Dedifferentiated amniotic fluid mesenchymal stem cell (primary cell): Measurements from ENCODE around the gene LAD1.

Experiments
- DNase-seq: peaks from one replicate; pipeline ENCODE4 v3.0.0-alpha.2; 2016; ENCODE audit errors: extremely low spot score

Gene LAD1

GRCh38 chr1:201419256-201419655 is 20.1 kb upstream of the LAD1 start:
- no peak for DNase-seq

GRCh38 chr1:201418461-201418860 is 19.3 kb upstream of the LAD1 start:
- DNase-seq: no peak

GRCh38 chr1:201414051-201414738 is 15.1 kb upstream of the LAD1 start:
- DNase-seq: no peak

GRCh38 chr1:201411292-201411691 is 12.2 kb upstream of the LAD1 start:
- DNase-seq: no peak

- DNase-seq: no peak
These were observed 10.3 kb upstream of the LAD1 start for GRCh38 chr1:201409440-201409839.

GRCh38 chr1:201408834-201409200 is 9.7 kb upstream of the LAD1 start:
- DNase-seq: no peak

GRCh38 chr1:201408176-201408833 is 9.2 kb upstream of the LAD1 start:
- DNase-seq: peak; percentile 75

GRCh38 chr1:201406831-201407406 is 7.8 kb upstream of the LAD1 start:
- no peak for DNase-seq

- no peak for DNase-seq
These were observed 6.3 kb upstream of the LAD1 start for GRCh38 chr1:201405484-201405831.

GRCh38 chr1:201404722-201405483 is 5.8 kb upstream of the LAD1 start:
- no peak for DNase-seq

GRCh38 chr1:201404055-201404454 is 4.9 kb upstream of the LAD1 start:
- no peak for DNase-seq

GRCh38 chr1:201403359-201403758 is 4.2 kb upstream of the LAD1 start:
- no peak for DNase-seq

- no peak for DNase-seq
These were observed 2.6 kb upstream of the LAD1 start for GRCh38 chr1:201401700-201402099.

- DNase-seq: no peak
These were observed 1.7 kb upstream of the LAD1 start for GRCh38 chr1:201400852-201401230.

GRCh38 chr1:201400212-201400851 is 1.2 kb upstream of the LAD1 start:
- DNase-seq: no peak

GRCh38 chr1:201399352-201400126 is 415 bp upstream of the LAD1 start:
- DNase-seq: no peak

- DNase-seq: no peak
These were observed 1.4 kb downstream of the LAD1 start for GRCh38 chr1:201397675-201398074.

- DNase-seq: no peak
These were observed 2.2 kb downstream of the LAD1 start for GRCh38 chr1:201396861-201397464.

- DNase-seq: no peak
These were observed 3.2 kb downstream of the LAD1 start for GRCh38 chr1:201395936-201396335.

GRCh38 chr1:201394591-201394990 is 4.5 kb downstream of the LAD1 start:
- DNase-seq: no peak

GRCh38 chr1:201393076-201393475 is 6.0 kb downstream of the LAD1 start:
- DNase-seq: no peak
